HCT116 (cell line): ENCODE measurements around the gene TJP3. TPM values are rescaled to one million over a fixed set of nuclear protein-coding genes. Genes with fewer than 3 reads are reported as not detected.

ENCODE experiments used
- ATAC-seq: fragments of 200-7000 bp; cut with Tn5 transposase; 2 replicates; pipeline ENCODE4 v1.9.1; 2020; ENCODE audit warnings: mild to moderate bottlenecking, moderate library complexity
- BruUV-seq: library from RNA; stranded (reverse); fragments of 400-500 nt; replicated peaks from 2 replicates; lab custom pipeline; 2021; lab: Mats Ljungman, UMichigan
- CTCF ChIA-PET: fragments of 300-600 bp; sonication (Branson Sonifier 250); formaldehyde crosslinking; loops from one replicate; lab custom pipeline; 2021; ENCODE audit warnings: antibody characterized with exemption; lab: Charles Lee
- POLR2A ChIA-PET: fragments of 300-600, 350-600 bp; sonication (Branson Sonifier 250); formaldehyde crosslinking; loops from one replicate; lab custom pipeline; 2021; ENCODE audit warnings: antibody characterized with exemption; lab: Charles Lee
- RAD21 ChIA-PET, 2 experiments: fragments of 300-600 bp; sonication (Branson Sonifier 250); formaldehyde crosslinking; loops; one replicate each; lab custom pipeline; 2023; ENCODE audit warnings: low total read pairs in 2 of 2; ENCODE audit not compliant: uncharacterized antibody in 2 of 2, unreplicated experiment in 2 of 2, low non-redundant PET in 1 of 2; lab: Charles Lee
- DNase-seq: peaks from one replicate; pipeline ENCODE4 v3.0.0-alpha.2; 2010; ENCODE audit warnings: low read depth, low spot score
- H2AFZ ChIP-seq: fragments of 200-600 bp; shearing (Covaris generic), sonication (generic); 2 replicates; pipeline ENCODE4 v1.6.1; 2017; ENCODE audit warnings: low read depth, mixed run types, mixed read lengths, antibody characterized with exemption, low read length; ENCODE audit not compliant: poor library complexity, severe bottlenecking
- H3K27ac ChIP-seq: 2 replicates; pipeline ENCODE4 v1.5.1; 2012; ENCODE audit warnings: low read depth, low read length
- H3K27me3 ChIP-seq: fragments of 200-600 bp; sonication (generic); 2 replicates; pipeline ENCODE4 v1.6.1; 2016; ENCODE audit warnings: mixed run types, low read length, mixed read lengths; ENCODE audit not compliant: insufficient read depth
- H3K36me3 ChIP-seq, 2 experiments: fragments of 200-500 bp in 1 of 2; fragments of 200-600 bp in 1 of 2; sonication (Bioruptor generic) in 1 of 2; sonication (generic) in 1 of 2; 2 replicates each; pipeline versions ENCODE4 v1.5.1 to v1.6.1; 2014 to 2016; ENCODE audit warnings: low read length in 2 of 2, inconsistent platforms in 1 of 2, mixed read lengths in 1 of 2, mixed run types in 1 of 2; ENCODE audit not compliant: insufficient read depth in 2 of 2, control insufficient read depth in 1 of 2
- H3K4me1 ChIP-seq, 2 experiments: fragments of 200-600 bp in 1 of 2; sonication (generic) in 1 of 2; 2 replicates each; pipeline versions ENCODE4 v1.5.1 to v1.6.1; 2012 to 2017; ENCODE audit warnings: low read length in 2 of 2, inconsistent platforms in 1 of 2, mild to moderate bottlenecking in 1 of 2, mixed read lengths in 1 of 2, mixed run types in 1 of 2, moderate library complexity in 1 of 2; ENCODE audit not compliant: insufficient read depth in 2 of 2, control insufficient read depth in 1 of 2
- H3K4me2 ChIP-seq: fragments of 200-600 bp; sonication (generic); 2 replicates; pipeline ENCODE4 v1.6.1; 2017; ENCODE audit warnings: mixed run types, low read length, mixed read lengths
- H3K4me3 ChIP-seq, 2 experiments: fragments of 200-600 bp in 1 of 2; sonication (generic) in 1 of 2; replicated peaks in 1 of 2; 2 replicates each; pipeline ENCODE4 v1.5.1; 2011 to 2016; ENCODE audit warnings: low read length in 2 of 2, control low read depth in 1 of 2, low read depth in 1 of 2, mild to moderate bottlenecking in 1 of 2, mixed read lengths in 1 of 2, mixed run types in 1 of 2
- H3K79me2 ChIP-seq: fragments of 200-600 bp; sonication (generic); 2 replicates; pipeline ENCODE4 v1.6.1; 2017; ENCODE audit warnings: mild to moderate bottlenecking, mixed run types, low read length, moderate library complexity, mixed read lengths; ENCODE audit not compliant: insufficient read depth
- H3K9ac ChIP-seq: fragments of 200-600 bp; sonication (generic); 2 replicates; pipeline ENCODE4 v1.6.1; 2016; ENCODE audit warnings: low read length, mixed read lengths
- H3K9me2 ChIP-seq: fragments of 200-600 bp; sonication (generic), shearing (Covaris generic); 2 replicates; pipeline ENCODE4 v1.6.1; 2017; ENCODE audit warnings: mixed run types, mild to moderate bottlenecking, moderate library complexity; ENCODE audit not compliant: insufficient read depth
- H3K9me3 ChIP-seq, 2 experiments: fragments of 200-500 bp in 1 of 2; fragments of 200-600 bp in 1 of 2; sonication (Bioruptor generic) in 1 of 2; sonication (generic) in 1 of 2; 2 replicates each; pipeline ENCODE4 v1.6.1; 2014 to 2017; ENCODE audit warnings: low read length in 2 of 2, mixed read lengths in 2 of 2, inconsistent platforms in 1 of 2, low read depth in 1 of 2, mild to moderate bottlenecking in 1 of 2, mixed run types in 1 of 2, moderate library complexity in 1 of 2; ENCODE audit not compliant: control insufficient read depth in 1 of 2, insufficient read depth in 1 of 2
- H4K20me1 ChIP-seq: fragments of 200-600 bp; sonication (generic), shearing (Covaris generic); 2 replicates; pipeline ENCODE4 v1.6.1; 2017; ENCODE audit warnings: mixed run types, mild to moderate bottlenecking, moderate library complexity; ENCODE audit not compliant: insufficient read depth
- CBX3 ChIP-seq: IDR thresholded peaks from 2 replicates; pipeline ENCODE4 v1.6.1; 2012; ENCODE audit warnings: low read depth
- EGR1 ChIP-seq: IDR thresholded peaks from 2 replicates; pipeline ENCODE4 v1.6.1; 2012; ENCODE audit warnings: low read depth
- ELF1 ChIP-seq: IDR thresholded peaks from 2 replicates; pipeline ENCODE4 v1.6.1; 2012; ENCODE audit warnings: low read depth, borderline replicate concordance
- EZH2 ChIP-seq: fragments of 200-600 bp; sonication (generic); IDR thresholded peaks from 2 replicates; pipeline ENCODE4 v1.6.1; 2017; ENCODE audit warnings: antibody characterized with exemption, mixed run types
- EZH2phosphoT487 ChIP-seq: fragments of 200-600 bp; IDR thresholded peaks from 2 replicates; pipeline ENCODE4 v1.6.1; 2018; ENCODE audit warnings: antibody characterized with exemption, borderline replicate concordance
- FOSL1 ChIP-seq: IDR thresholded peaks from 2 replicates; pipeline ENCODE4 v1.6.1; 2012; ENCODE audit warnings: low read depth
- RAD21 ChIP-seq: IDR thresholded peaks from 2 replicates; pipeline ENCODE4 v1.6.1; 2012; ENCODE audit warnings: low read depth, mild to moderate bottlenecking
- REST ChIP-seq: IDR thresholded peaks from 2 replicates; pipeline ENCODE4 v1.6.1; 2012; ENCODE audit warnings: low read depth
- SP1 ChIP-seq: IDR thresholded peaks from 2 replicates; pipeline ENCODE4 v1.6.1; 2012; ENCODE audit warnings: low read depth
- SRF ChIP-seq: IDR thresholded peaks from 2 replicates; pipeline ENCODE4 v1.6.1; 2012; ENCODE audit warnings: low read depth
- TCF7L2 ChIP-seq: IDR thresholded peaks from 2 replicates; pipeline ENCODE4 v1.7.0; 2011; ENCODE audit warnings: borderline replicate concordance, inconsistent platforms; ENCODE audit not compliant: insufficient read depth, insufficient read length; ENCODE audit errors: extremely low read depth
- ZFX ChIP-seq: fragments of 450-650 bp; IDR thresholded peaks from 2 replicates; pipeline ENCODE4 v1.6.1; 2017
- intact Hi-C: fragments of 100-400 bp; cut with micrococcal nuclease; formaldehyde crosslinking; loops from 2 replicates; pipeline ENCODE4 v1.10.0; 2022
- total RNA-seq: library from RNA; stranded (reverse); gene quantifications from one replicate; pipeline ENCODE4 v1.2.1, GENCODE V29; 2021; ENCODE audit not compliant: unreplicated experiment
- TF ChIP-seq, protein P1 (sequence below): IDR thresholded peaks from 2 replicates; pipeline ENCODE4 v1.6.1; 2012

TJP3 gene
- total RNA-seq, 1 experiment from 2014 or later, result 69.6 TPM

GRCh38 chr19:3691372-3691716 lies 16.8 kb upstream of the TJP3 start:
- no peak overlapping the region for H2AFZ ChIP-seq
- RAD21 ChIA-PET, result no interaction called here
- no peaks in the 10 kb centered on the region for H4K20me1 ChIP-seq
- TF ChIP-seq EZH2phosphoT487 (no peak), TCF7L2 (no peak), CBX3 (no peak), SP1 (no peak), ELF1 (no peak), ZFX (no peak), RAD21 (no peak), FOSL1 (no peak), EZH2 (no peak), REST (no peak), EGR1 (no peak), SRF (no peak)
- TF ChIP-seq, protein P1, sequence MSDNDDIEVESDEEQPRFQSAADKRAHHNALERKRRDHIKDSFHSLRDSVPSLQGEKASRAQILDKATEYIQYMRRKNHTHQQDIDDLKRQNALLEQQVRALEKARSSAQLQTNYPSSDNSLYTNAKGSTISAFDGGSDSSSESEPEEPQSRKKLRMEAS, result no peak
- ATAC-seq (no peak), DNase-seq (no peak)
- no peak overlapping the region for H3K4me3 ChIP-seq
- CTCF ChIA-PET, result no interaction called here
- no peak overlapping the region for H3K9ac ChIP-seq
- no peaks in the 10 kb centered on the region for H3K4me1 ChIP-seq
- peaks cover 49% of the 10 kb centered on the region for H3K79me2 ChIP-seq
- no TSS peak for BruUV-seq
- H3K27me3 ChIP-seq, result no peaks in the 10 kb centered on the region
- no peaks in the 10 kb centered on the region for H3K9me3 ChIP-seq
- H3K27ac ChIP-seq, result no peak overlapping the region
- H3K36me3 ChIP-seq, result no peaks in the 10 kb centered on the region; a peak in 1 of 4 replicates
- intact Hi-C loops, result no loop called here
- no peaks in the 10 kb centered on the region for H3K9me2 ChIP-seq
- POLR2A ChIA-PET, result no interaction called here
- H3K4me2 ChIP-seq, result no peak overlapping the region
